Choroid plexus epithelial cell (primary cell): Measurements from ENCODE around the gene CDK18.
"Not testable (repeated sequence)": the region's sequence is repeated elsewhere in the genome, so short reads cannot be mapped to it uniquely, and the experiment has no call there.

Experiments used
- DNase-seq: peaks from one replicate; pipeline ENCODE4 v3.0.0-alpha.2; 2010; ENCODE audit warnings: low read depth
- H3K4me3 ChIP-seq: 2 replicates; pipeline ENCODE4 v1.5.1; 2011; ENCODE audit warnings: low read depth, mild to moderate bottlenecking, control low read depth, low read length, moderate library complexity
- TF ChIP-seq, protein P1 (sequence below): conservative IDR thresholded peaks from 2 replicates; pipeline ENCODE4 v1.5.1; 2011; ENCODE audit warnings: low read depth, mild to moderate bottlenecking, control low read depth, inconsistent platforms, low read length, moderate library complexity

Gene CDK18

GRCh38 chr1:205475855-205476254 lies 28.6 kb upstream of the CDK18 start:
- DNase-seq, result no peak

GRCh38 chr1:205476648-205477047 lies 27.8 kb upstream of the CDK18 start:
- no peak for DNase-seq
- no peak overlapping the region for H3K4me3 ChIP-seq
- TF ChIP-seq, protein P1, sequence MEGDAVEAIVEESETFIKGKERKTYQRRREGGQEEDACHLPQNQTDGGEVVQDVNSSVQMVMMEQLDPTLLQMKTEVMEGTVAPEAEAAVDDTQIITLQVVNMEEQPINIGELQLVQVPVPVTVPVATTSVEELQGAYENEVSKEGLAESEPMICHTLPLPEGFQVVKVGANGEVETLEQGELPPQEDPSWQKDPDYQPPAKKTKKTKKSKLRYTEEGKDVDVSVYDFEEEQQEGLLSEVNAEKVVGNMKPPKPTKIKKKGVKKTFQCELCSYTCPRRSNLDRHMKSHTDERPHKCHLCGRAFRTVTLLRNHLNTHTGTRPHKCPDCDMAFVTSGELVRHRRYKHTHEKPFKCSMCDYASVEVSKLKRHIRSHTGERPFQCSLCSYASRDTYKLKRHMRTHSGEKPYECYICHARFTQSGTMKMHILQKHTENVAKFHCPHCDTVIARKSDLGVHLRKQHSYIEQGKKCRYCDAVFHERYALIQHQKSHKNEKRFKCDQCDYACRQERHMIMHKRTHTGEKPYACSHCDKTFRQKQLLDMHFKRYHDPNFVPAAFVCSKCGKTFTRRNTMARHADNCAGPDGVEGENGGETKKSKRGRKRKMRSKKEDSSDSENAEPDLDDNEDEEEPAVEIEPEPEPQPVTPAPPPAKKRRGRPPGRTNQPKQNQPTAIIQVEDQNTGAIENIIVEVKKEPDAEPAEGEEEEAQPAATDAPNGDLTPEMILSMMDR, result no peak

More at GRCh38 chr1:205475855-205476254, 28.6 kb upstream of the CDK18 start:
- TF ChIP-seq, protein P1, result no peak
- no peak overlapping the region for H3K4me3 ChIP-seq

GRCh38 chr1:205477121-205477758 lies 27.2 kb upstream of the CDK18 start:
- TF ChIP-seq, protein P1, result no peak

DNA sequence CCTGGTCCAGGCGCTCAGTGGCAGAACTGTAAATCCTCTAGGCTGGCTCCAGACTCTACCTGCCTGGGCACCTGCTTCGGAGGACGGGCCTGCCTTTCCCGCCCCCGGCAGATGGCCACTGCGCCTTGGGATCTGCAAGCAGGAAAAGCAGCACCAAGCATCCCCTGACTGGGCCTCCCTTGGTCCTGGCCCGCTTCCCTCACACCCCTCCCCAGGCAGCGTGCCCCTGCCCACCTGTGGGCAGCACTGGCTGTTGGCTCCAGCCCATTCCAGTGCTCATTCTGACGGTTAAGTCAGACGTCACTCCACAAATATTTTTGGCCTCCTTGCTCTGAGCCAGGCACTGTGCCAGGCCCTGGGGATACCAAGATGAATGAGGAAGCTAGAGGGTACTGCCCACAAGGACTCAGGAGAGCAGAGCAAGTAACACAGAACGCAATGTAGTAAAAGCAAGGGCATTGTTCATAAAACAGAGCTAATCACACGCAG lies 26.7 kb upstream of the CDK18 start:
- DNase-seq, result no peak
- no peak overlapping the region for H3K4me3 ChIP-seq
- TF ChIP-seq, protein P1, result no peak

More at GRCh38 chr1:205477121-205477758, 27.2 kb upstream of the CDK18 start:
- H3K4me3 ChIP-seq, result no peak overlapping the region
- no peak for DNase-seq

DNA sequence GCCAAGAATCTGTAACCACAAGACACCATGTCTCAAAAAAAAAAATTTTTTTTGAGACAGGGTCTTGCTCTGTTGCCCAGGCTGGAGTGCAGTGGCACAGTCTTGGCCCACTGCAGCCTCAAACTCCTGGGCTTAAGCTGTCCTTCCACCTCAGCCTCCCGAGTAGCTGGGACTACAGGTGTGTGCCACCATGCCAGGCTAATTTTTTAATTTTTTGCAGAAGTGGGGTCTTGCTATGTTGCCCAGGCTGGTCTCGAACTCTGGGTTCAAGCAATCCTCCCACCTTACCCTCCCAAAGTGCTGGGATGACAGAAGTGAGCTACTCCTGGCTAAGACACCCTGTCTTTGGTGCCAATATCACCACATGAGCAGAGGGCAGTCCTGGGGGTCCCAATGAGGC lies 25.5 kb upstream of the CDK18 start:
- not testable (repeated sequence) for H3K4me3 ChIP-seq, DNase-seq

- no peak overlapping the region for H3K4me3 ChIP-seq
- DNase-seq, result no peak
Measured at GRCh38 chr1:205480349-205480985, 24.0 kb upstream of the CDK18 start.

DNA sequence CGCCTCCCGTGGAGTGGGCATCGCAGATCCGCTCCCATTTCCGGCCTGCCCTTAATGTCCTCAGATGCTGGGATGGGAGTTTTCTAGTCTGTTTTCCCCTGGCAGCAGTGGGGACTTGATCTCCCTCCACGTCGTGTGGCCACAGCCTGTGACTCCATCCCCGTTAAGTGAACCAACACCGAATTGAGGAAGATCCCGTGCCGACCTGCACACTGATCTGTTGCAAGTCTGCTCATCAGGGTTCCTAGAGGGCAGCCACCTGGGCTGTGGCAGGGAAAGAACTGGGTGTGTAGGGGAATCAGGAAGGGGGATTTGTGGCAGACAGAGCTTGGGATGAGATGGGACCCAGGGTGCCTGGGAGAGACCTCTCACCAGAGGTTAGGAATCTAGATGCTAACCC lies 23.3 kb upstream of the CDK18 start:
- DNase-seq, result no peak
- TF ChIP-seq, protein P1, result no peak
- no peak overlapping the region for H3K4me3 ChIP-seq

More at GRCh38 chr1:205480349-205480985, 24.0 kb upstream of the CDK18 start:
- TF ChIP-seq, protein P1, result no peak
